CD14-positive monocyte (primary cell): Measurements from ENCODE around the gene RTL5. TPM values are rescaled to one million over a fixed set of nuclear protein-coding genes. Genes with fewer than 3 reads are reported as not detected.
"Not testable (repeated sequence)": the region's sequence is repeated elsewhere in the genome, so short reads cannot be mapped to it uniquely, and the experiment has no call there.

ENCODE experiments used
- DNase-seq, 3 donors: peaks; one replicate each; pipeline ENCODE4 v3.0.0-alpha.2; 2011 to 2022
- H2AFZ ChIP-seq: 2 replicates; pipeline ENCODE4 v1.6.0; 2012; ENCODE audit warnings: mild to moderate bottlenecking, low read depth, low read length, inconsistent platforms; ENCODE audit not compliant: insufficient read depth, poor library complexity, severe bottlenecking
- H3K27ac ChIP-seq, 2 donors: 1 replicate in 1 of 2; 2 replicates in 1 of 2; pipeline ENCODE4 v1.5.1; 2012 to 2013; ENCODE audit warnings: low read length in 2 of 2, control low read depth in 1 of 2, inconsistent platforms in 1 of 2, low read depth in 1 of 2, mild to moderate bottlenecking in 1 of 2
- H3K27me3 ChIP-seq, 2 donors: one replicate each; pipeline versions ENCODE4 v1.6.0 to v1.6.1; 2011 to 2013; ENCODE audit warnings: low read length in 2 of 2; ENCODE audit not compliant: control insufficient read depth in 2 of 2, insufficient read depth in 2 of 2
- H3K36me3 ChIP-seq, 2 donors: replicated peaks in 1 of 2; 1 replicate in 1 of 2; 2 replicates in 1 of 2; pipeline versions ENCODE4 v1.5.1 to v1.6.1; 2012 to 2013; ENCODE audit warnings: low read length in 2 of 2, control low read depth in 1 of 2, inconsistent platforms in 1 of 2, mild to moderate bottlenecking in 1 of 2; ENCODE audit not compliant: insufficient read depth in 2 of 2, control insufficient read depth in 1 of 2
- H3K4me1 ChIP-seq, 2 donors: 1 replicate in 1 of 2; 2 replicates in 1 of 2; pipeline versions ENCODE4 v1.5.1 to v1.6.1; 2012 to 2013; ENCODE audit warnings: low read length in 2 of 2, control low read depth in 1 of 2, inconsistent platforms in 1 of 2, mild to moderate bottlenecking in 1 of 2, moderate library complexity in 1 of 2; ENCODE audit not compliant: insufficient read depth in 2 of 2, control insufficient read depth in 1 of 2
- H3K4me2 ChIP-seq: replicated peaks from 2 replicates; pipeline ENCODE3; 2012; ENCODE audit warnings: low read length, moderate library complexity, mild to moderate bottlenecking; ENCODE audit not compliant: poor library complexity, severe bottlenecking; ENCODE audit errors: extremely low read depth
- H3K4me3 ChIP-seq, 3 experiments: fragments of 200-600 bp in 1 of 3; sonication (generic) in 1 of 3; replicated peaks in 1 of 3; 1 replicate in 2 of 3; 2 replicates in 1 of 3; pipeline ENCODE4 v1.5.1; 2011 to 2013; ENCODE audit warnings: low read length in 3 of 3, mild to moderate bottlenecking in 3 of 3, control low read depth in 2 of 3, low read depth in 2 of 3, inconsistent platforms in 1 of 3, moderate library complexity in 1 of 3
- H3K79me2 ChIP-seq: 2 replicates; pipeline ENCODE4 v1.6.0; 2012; ENCODE audit warnings: mild to moderate bottlenecking, control low read depth, inconsistent platforms, low read length, moderate library complexity; ENCODE audit not compliant: insufficient read depth
- H3K9ac ChIP-seq: 2 replicates; pipeline ENCODE4 v1.6.0; 2017; ENCODE audit warnings: low read length, mild to moderate bottlenecking; ENCODE audit not compliant: insufficient read depth, poor library complexity, severe bottlenecking
- H3K9me3 ChIP-seq, 2 donors: replicated peaks in 1 of 2; 1 replicate in 1 of 2; 2 replicates in 1 of 2; pipeline versions ENCODE4 v1.5.1 to v1.6.1; 2012 to 2013; ENCODE audit warnings: low read length in 2 of 2, control low read depth in 1 of 2; ENCODE audit not compliant: control insufficient read depth in 1 of 2, insufficient read depth in 1 of 2
- H4K20me1 ChIP-seq: 2 replicates; pipeline ENCODE4 v1.6.0; 2012; ENCODE audit warnings: mild to moderate bottlenecking, low read length, control low read depth, moderate library complexity; ENCODE audit not compliant: insufficient read depth
- H3K27ac Mint-ChIP-seq, 7 donors: one replicate each; pipeline ENCODE4 v1.8.0; 2020; ENCODE audit warnings: mild to moderate bottlenecking in 7 of 7, mixed read lengths in 7 of 7, moderate library complexity in 6 of 7, inconsistent platforms in 2 of 7
- H3K27me3 Mint-ChIP-seq, 3 donors: one replicate each; pipeline ENCODE4 v1.8.0; 2021 to 2022; ENCODE audit warnings: low read depth in 3 of 3, mild to moderate bottlenecking in 3 of 3, mixed read lengths in 3 of 3, moderate library complexity in 3 of 3, inconsistent platforms in 1 of 3
- H3K36me3 Mint-ChIP-seq, 2 donors: one replicate each; pipeline ENCODE4 v1.8.0; 2020; ENCODE audit warnings: mixed read lengths in 2 of 2, inconsistent platforms in 1 of 2, mild to moderate bottlenecking in 1 of 2
- H3K4me1 Mint-ChIP-seq: one replicate; pipeline ENCODE4 v1.8.0; 2020; ENCODE audit warnings: mild to moderate bottlenecking, mixed read lengths
- H3K4me3 Mint-ChIP-seq, 2 donors: one replicate each; pipeline ENCODE4 v1.8.0; 2020; ENCODE audit warnings: mild to moderate bottlenecking in 2 of 2, mixed read lengths in 2 of 2, moderate library complexity in 1 of 2
- H3K9me3 Mint-ChIP-seq, 7 donors: one replicate each; pipeline ENCODE4 v1.8.0; 2020 to 2022; ENCODE audit warnings: mixed read lengths in 7 of 7, mild to moderate bottlenecking in 6 of 7, moderate library complexity in 6 of 7, inconsistent platforms in 2 of 7
- CTCF ChIP-seq: fragments of 200-600 bp; IDR thresholded peaks from one replicate; pipeline ENCODE4 v1.8.0; 2022; ENCODE audit warnings: antibody characterized with exemption, mild to moderate bottlenecking
- WGBS: methylation state at CpG from one replicate; pipeline ENCODE4 v1.1.5; 2013; ENCODE audit warnings: missing lambda C conversion rate; ENCODE audit not compliant: insufficient coverage; 5-methylcytosine and 5-hydroxymethylcytosine counted together
- intact Hi-C, 2 donors: fragments of 100-400 bp; cut with micrococcal nuclease; formaldehyde crosslinking; loops; one replicate each; pipeline versions ENCODE4 v1.15.0 to v1.15.1; 2023
- polyA plus RNA-seq, 3 donors: library from polyadenylated mRNA; depleted of rRNA in 1 of 3; unstranded in 2 of 3; stranded (reverse) in 1 of 3; fragments of 300-500 nt in 2 of 3; fragments of >200 nt in 1 of 3; fragmentation: Illumina TruSeq in 2 of 3; gene quantifications; 1 replicate in 2 of 3; 2 replicates in 1 of 3; pipeline ENCODE4 v1.2.3, GENCODE V29; 2012 to 2021

RTL5 gene
- polyA plus RNA-seq, 3 donors: 0.24 to 4.9 (median 0.59) TPM

GRCh38 chrX:72176981-72177380 is 45.3 kb upstream of the RTL5 start:
- no peak for TF ChIP-seq CTCF
- intact Hi-C loops: no loop called here
- Histone ChIP-seq H3K79me2 (peaks cover 5% of the 10 kb centered on the region), H3K36me3 (no peaks in the 10 kb centered on the region), H3K4me3 (no peak overlapping the region), H3K9me3 (no peaks in the 10 kb centered on the region), H3K27me3 (no peaks in the 10 kb centered on the region), H3K9ac (no peak overlapping the region), H4K20me1 (no peaks in the 10 kb centered on the region), H3K4me2 (no peak overlapping the region), H2AFZ (no peak overlapping the region), H3K27ac (no peak overlapping the region), H3K4me1 (peaks cover 8 to 12% of the 10 kb centered on the region in 2 donors)
- 100% methylated on average over 1 of the region's 2 CpGs for WGBS
- Mint-ChIP-seq H3K4me1 (peaks cover 2% of the 10 kb centered on the region), H3K27ac (no peak overlapping the region), H3K36me3 (no peaks in the 10 kb centered on the region), H3K4me3 (no peak overlapping the region), H3K27me3 (peaks cover 0 to 5% (median 3%) of the 10 kb centered on the region in 3 donors), H3K9me3 (peaks cover 0 to 6% (median 2%) of the 10 kb centered on the region in 7 donors)
- DNase-seq: no peak

GRCh38 chrX:72176289-72176688 is 44.6 kb upstream of the RTL5 start:
- H3K27me3 Mint-ChIP-seq, DNase-seq, H3K36me3 ChIP-seq, H3K9me3 ChIP-seq, H3K4me3 ChIP-seq, H3K27me3 ChIP-seq, H2AFZ ChIP-seq, H3K9ac ChIP-seq, H3K79me2 ChIP-seq, H3K4me1 Mint-ChIP-seq, H4K20me1 ChIP-seq, H3K4me2 ChIP-seq, H3K27ac Mint-ChIP-seq, intact Hi-C loops, H3K4me1 ChIP-seq, H3K36me3 Mint-ChIP-seq, H3K4me3 Mint-ChIP-seq, H3K9me3 Mint-ChIP-seq, H3K27ac ChIP-seq: not testable (repeated sequence)
- WGBS: no CpG with 5 or more reads among the region's 5 CpGs
